ENCODE data around the gene ASGR1.

- TF ChIP-seq, protein P1, sequence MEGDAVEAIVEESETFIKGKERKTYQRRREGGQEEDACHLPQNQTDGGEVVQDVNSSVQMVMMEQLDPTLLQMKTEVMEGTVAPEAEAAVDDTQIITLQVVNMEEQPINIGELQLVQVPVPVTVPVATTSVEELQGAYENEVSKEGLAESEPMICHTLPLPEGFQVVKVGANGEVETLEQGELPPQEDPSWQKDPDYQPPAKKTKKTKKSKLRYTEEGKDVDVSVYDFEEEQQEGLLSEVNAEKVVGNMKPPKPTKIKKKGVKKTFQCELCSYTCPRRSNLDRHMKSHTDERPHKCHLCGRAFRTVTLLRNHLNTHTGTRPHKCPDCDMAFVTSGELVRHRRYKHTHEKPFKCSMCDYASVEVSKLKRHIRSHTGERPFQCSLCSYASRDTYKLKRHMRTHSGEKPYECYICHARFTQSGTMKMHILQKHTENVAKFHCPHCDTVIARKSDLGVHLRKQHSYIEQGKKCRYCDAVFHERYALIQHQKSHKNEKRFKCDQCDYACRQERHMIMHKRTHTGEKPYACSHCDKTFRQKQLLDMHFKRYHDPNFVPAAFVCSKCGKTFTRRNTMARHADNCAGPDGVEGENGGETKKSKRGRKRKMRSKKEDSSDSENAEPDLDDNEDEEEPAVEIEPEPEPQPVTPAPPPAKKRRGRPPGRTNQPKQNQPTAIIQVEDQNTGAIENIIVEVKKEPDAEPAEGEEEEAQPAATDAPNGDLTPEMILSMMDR (tag by site-specific recombination; IDR thresholded peaks at IDR 0.05) = peak; percentile 88
- no peak for TF ChIP-seq ZFP3 (tag by site-specific recombination; IDR thresholded peaks at IDR 0.05; ENCODE audit: low read depth)
- TF ChIP-seq ZSCAN18 (tag by site-specific recombination; IDR thresholded peaks at IDR 0.05) = no peak
- no peak for TF ChIP-seq ZEB2 (tag by site-specific recombination; IDR thresholded peaks at IDR 0.05)
- TF ChIP-seq KLF9 (tag by site-specific recombination; IDR thresholded peaks at IDR 0.05; ENCODE audit: low read depth) = no peak
- TF ChIP-seq, protein P2, sequence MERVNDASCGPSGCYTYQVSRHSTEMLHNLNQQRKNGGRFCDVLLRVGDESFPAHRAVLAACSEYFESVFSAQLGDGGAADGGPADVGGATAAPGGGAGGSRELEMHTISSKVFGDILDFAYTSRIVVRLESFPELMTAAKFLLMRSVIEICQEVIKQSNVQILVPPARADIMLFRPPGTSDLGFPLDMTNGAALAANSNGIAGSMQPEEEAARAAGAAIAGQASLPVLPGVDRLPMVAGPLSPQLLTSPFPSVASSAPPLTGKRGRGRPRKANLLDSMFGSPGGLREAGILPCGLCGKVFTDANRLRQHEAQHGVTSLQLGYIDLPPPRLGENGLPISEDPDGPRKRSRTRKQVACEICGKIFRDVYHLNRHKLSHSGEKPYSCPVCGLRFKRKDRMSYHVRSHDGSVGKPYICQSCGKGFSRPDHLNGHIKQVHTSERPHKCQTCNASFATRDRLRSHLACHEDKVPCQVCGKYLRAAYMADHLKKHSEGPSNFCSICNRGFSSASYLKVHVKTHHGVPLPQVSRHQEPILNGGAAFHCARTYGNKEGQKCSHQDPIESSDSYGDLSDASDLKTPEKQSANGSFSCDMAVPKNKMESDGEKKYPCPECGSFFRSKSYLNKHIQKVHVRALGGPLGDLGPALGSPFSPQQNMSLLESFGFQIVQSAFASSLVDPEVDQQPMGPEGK (tag by site-specific recombination; IDR thresholded peaks at IDR 0.05) = peak; percentile 94
- no peak for TF ChIP-seq SCRT1 (tag by site-specific recombination; IDR thresholded peaks at IDR 0.05; ENCODE audit: borderline replicate concordance)
- TF ChIP-seq SALL2 (tag by site-specific recombination; IDR thresholded peaks at IDR 0.05; ENCODE audit: borderline replicate concordance) = no peak
- no peak for TF ChIP-seq REST (tag by site-specific recombination; IDR thresholded peaks at IDR 0.05)
- no peak for TF ChIP-seq ZNF501 (tag by site-specific recombination; IDR thresholded peaks at IDR 0.05)
- no peak for TF ChIP-seq YY1 (tag by site-specific recombination; IDR thresholded peaks at IDR 0.05)
- no peak for TF ChIP-seq ELK4 (IDR thresholded peaks at IDR 0.05; ENCODE audit: borderline replicate concordance, low read depth, low read length)
- no peak for TF ChIP-seq ZBTB1 (tag by site-specific recombination; IDR thresholded peaks at IDR 0.05)
- no peak for TF ChIP-seq ZNF701 (tag by site-specific recombination; IDR thresholded peaks at IDR 0.05)
Measured at GRCh38 chr17:7177191-7177953, 1.8 kb downstream of the ASGR1 start.

Measured in HEK293 (cell line).